ENCODE measurements around the gene CYB5D1. TPM values are rescaled to one million over a fixed set of nuclear protein-coding genes. Genes with fewer than 3 reads are reported as not detected.
"Not testable (repeated sequence)": the region's sequence is repeated elsewhere in the genome, so short reads cannot be mapped to it uniquely, and the experiment has no call there.

Gene CYB5D1, protein sequence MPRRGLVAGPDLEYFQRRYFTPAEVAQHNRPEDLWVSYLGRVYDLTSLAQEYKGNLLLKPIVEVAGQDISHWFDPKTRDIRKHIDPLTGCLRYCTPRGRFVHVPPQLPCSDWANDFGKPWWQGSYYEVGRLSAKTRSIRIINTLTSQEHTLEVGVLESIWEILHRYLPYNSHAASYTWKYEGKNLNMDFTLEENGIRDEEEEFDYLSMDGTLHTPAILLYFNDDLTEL
- total RNA-seq = 9.8 and 13.2 TPM in 2 replicates

GRCh38 chr17:7857713-7858521 lies at the start of gene CYB5D1:
CYB5D1 (plus strand) TSS chr17:7858003; CDS start chr17:7858135, 132 bp downstream.
- peak; percentile 81 for DNase-seq (ENCODE audit: low read depth, low spot score)

DNA sequence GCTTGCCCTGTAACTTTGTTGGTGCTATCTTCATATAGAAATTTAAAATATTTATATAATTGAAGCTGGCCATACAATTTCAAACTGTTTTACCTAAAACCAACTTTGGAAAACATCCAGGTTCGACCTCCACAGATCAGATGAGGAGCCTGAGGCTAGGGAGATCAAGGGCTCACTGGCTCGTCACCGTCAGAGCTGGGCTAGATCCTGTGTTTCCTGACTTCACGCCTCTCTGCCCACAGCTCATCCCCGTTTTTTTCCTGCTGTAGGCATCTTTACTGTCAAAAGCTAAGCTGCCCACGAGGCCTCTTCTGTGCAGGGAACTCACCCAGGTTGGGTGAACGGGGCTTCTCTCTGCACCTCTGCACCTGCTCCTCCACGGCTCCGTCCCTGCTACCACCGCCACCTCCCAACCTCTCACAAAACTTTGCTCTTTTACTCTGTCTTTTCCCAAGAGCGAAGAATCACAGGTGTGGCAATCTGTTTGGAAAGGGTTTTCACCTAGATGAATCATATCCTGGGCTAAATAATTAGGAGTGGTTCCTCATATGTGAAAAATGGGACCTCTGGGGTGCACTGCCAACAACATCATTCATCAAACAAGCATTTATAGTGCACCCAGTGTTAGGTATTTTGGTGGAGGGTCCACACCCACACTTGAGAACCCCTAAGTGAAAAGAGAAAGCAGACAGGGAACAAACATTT lies 48.6 kb upstream of the CYB5D1 start:
- DNase-seq (ENCODE audit: low read depth, low spot score) = no peak

- not testable (repeated sequence) for DNase-seq (ENCODE audit: low read depth, low spot score)
These were observed 47.9 kb upstream of the CYB5D1 start for GRCh38 chr17:7809791-7810343.

- DNase-seq (ENCODE audit: low read depth, low spot score) = no peak
These were observed 46.6 kb upstream of the CYB5D1 start for GRCh38 chr17:7811251-7811650.

DNA sequence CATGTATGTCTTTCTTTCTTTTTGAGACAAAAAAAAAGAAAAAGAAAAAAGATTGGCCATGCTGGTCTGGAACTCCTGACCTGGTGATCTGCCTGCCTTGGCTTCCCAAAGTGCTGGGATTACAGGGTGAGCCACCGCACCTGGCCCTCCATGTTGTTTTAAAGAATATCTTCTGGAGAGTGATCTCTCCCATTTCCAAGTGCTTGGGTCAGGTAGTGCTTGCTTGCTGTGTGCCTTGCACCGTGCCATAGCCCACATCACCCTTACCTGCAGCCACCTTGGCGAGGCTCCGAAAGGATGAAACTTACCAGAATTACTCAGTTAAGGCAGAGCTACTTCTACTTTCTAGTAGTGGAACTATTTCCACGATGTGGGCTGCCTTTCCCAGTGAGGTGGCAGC lies 42.8 kb upstream of the CYB5D1 start:
- DNase-seq (ENCODE audit: low read depth, low spot score) = no peak

DNA sequence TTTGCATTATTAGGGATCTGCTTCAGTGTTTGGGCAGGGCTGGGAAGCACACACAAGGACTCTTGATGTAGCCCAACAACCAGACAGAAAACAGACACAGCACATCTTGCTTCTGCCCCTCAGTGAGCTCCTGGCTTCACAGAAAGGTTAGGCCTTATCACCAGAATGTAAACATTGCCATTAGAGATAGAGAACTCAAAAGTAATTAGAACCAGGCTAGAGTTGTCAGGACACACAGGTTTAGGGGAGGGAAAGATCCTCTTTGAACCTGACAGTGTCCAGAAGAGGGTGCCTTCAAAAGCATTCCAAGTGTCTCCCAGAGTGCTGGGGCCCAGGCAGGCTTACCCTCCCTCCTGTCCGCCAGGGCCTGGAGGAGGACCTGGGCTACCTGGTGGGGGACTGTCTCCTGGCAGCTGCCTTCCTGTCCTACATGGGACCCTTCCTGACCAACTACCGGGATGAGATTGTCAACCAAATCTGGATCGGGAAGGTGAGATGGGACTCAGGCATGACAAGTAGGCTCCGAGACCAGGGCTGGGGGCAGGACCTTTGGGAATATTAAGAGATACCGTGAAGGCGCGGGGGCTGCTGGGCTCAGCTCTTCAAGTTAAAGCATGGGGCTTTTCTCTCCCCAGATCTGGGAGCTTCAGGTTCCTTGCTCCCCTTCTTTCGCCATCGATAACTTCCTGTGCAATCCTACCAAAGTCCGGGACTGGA lies 40.7 kb upstream of the CYB5D1 start:
- no peak for DNase-seq (ENCODE audit: low read depth, low spot score)

DNA sequence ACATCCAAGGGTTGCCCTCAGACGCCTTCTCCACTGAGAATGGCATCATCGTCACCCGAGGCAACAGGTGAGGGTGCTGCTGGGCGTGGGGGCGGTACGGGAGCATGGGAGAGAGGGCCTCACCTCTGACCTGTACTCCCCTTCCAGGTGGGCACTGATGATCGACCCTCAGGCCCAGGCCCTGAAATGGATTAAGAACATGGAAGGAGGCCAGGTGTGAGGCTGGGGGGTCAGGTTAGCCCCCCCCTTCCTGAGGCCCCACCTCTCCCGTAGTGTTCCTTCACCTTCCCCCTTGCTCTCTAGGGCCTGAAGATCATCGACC lies 40.2 kb upstream of the CYB5D1 start:
- DNase-seq (ENCODE audit: low read depth, low spot score) = no peak

GRCh38 chr17:7818026-7818425 lies 39.8 kb upstream of the CYB5D1 start:
- DNase-seq (ENCODE audit: low read depth, low spot score) = no peak

DNA sequence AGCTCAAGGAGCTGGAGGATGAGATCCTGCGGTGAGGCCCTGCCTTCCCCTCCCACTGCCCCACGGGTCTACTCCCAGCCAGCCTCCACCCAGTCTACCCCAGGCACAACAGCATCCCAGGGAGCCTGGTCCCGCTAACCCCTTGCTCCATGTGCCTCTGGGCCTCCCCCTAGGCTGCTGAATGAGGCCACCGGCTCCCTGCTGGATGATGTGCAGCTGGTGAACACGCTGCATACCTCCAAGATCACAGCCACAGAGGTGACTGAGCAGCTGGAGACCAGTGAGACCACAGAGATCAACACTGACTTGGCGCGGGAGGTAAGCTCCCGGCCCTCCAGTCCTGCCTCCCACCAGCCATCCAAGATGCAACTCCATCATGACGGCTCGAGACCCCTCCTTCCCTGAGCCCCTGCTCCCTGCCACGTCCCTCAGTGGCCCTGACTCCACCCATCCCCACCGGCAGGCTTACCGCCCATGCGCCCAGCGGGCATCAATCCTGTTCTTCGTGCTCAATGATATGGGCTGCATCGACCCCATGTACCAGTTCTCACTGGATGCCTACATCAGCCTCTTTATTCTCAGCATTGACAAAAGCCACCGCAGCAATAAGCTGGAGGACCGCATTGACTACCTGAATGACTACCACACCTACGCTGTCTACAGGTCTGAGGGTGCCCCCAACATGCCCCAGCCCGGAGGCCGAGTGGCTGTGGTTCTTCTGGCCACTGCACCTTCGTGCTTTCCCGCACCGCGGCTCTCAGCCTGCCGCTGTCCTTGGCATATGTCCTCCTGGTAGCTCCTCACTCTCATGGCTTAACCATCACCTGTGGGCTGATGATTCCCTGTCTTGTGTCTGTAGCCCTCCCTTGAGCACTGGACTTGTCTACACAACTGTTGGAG lies 38.8 kb upstream of the CYB5D1 start:
- DNase-seq (ENCODE audit: low read depth, low spot score) = no peak

- no peak for DNase-seq (ENCODE audit: low read depth, low spot score)
These were observed 37.6 kb upstream of the CYB5D1 start for GRCh38 chr17:7820231-7820630.

- DNase-seq (ENCODE audit: low read depth, low spot score) = no peak
These were observed 35.7 kb upstream of the CYB5D1 start for GRCh38 chr17:7822126-7822525.

- no peak for DNase-seq (ENCODE audit: low read depth, low spot score)
These were observed 34.2 kb upstream of the CYB5D1 start for GRCh38 chr17:7823581-7824001.

DNA sequence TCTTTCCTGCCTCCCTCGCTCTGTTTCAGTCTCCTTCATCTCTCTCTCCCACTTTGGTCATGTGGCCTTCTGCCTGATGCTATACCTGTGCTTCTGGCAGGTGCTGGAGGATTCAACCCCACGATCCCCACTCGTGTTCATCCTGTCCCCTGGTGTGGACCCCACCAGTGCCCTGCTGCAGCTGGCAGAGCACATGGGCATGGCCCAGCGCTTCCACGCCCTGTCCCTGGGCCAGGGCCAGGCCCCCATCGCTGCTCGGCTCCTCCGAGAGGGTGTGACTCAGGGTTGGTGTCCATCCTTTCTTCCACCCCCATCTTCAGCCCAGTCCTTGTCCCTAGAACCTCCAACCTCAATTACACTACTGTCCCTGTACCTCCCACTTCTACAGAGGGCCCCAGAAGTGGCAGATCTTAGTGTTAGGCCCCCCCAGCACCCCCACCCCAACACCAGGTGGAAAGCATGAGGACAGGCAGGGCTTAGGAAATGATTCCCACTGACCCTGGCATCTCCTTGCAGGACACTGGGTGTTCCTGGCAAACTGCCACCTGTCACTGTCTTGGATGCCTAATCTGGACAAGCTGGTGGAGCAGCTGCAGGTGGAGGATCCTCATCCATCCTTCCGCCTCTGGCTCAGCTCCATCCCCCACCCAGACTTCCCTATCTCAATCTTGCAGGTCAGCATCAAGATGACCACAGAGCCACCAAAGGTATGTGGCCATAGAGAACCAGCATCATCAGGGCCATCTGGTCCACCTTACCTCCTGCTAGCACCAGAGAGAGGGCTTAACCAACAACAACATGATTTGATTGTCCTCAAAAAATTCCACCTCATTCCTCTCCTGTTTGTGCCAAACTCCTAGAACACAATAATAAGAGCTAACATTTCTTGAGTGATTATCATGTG lies 33.5 kb upstream of the CYB5D1 start:
- no peak for DNase-seq (ENCODE audit: low read depth, low spot score)

DNA sequence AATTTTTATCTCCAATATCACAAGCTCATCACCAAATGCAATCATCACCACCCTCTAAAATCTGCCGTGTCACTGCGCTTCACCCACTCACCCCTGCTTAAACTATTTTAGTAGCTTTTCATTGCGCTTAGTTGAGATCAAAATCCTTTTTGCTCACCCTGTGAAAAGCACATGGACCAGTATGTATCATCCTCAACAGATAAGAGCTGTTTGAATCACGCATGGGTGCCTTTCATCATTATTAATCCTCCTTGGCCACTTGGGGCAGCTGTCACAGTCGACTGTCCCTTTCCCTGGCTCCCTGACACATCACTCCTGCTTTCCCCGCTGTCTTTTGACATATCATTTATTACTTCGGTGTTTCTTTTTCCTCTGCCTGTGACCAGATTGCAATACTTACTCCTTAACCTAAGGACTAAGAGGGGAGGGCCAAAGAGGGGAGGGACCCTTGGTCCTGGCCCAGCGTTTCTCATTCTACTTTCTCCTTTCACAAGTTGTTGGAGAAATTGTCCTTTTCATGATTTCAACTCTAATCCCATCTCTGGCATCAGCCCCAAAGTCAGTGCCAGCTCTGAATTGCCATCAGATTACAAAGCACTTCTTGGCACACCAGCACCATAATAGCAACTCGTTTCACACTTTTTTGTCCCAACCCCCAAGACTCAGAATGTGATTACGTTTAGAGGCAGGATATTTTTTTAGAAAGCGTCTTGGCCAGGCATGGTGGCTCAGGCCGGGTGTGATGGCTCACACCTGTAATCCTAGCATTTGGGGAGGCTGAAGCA lies 32.4 kb upstream of the CYB5D1 start:
- no peak for DNase-seq (ENCODE audit: low read depth, low spot score)

DNA sequence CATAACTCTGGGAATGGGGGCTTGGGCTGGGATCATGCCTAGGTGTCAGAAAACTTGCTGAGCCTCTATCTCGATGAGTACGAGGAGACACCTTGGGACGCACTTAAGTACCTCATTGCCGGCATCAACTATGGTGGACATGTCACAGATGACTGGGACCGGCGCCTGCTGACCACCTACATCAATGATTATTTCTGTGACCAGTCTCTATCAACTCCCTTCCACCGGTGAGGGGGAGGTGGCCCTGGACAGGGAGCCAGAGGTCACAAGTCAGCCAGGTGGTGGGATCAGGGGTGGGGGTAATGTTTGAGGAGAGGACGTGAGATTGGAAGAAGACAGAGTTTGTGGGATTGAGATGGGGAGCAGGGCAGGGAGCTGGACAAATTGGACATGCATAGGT lies 27.2 kb upstream of the CYB5D1 start:
- DNase-seq (ENCODE audit: low read depth, low spot score) = no peak

GRCh38 chr17:7831233-7831632 lies 26.6 kb upstream of the CYB5D1 start:
- no peak for DNase-seq (ENCODE audit: low read depth, low spot score)

DNA sequence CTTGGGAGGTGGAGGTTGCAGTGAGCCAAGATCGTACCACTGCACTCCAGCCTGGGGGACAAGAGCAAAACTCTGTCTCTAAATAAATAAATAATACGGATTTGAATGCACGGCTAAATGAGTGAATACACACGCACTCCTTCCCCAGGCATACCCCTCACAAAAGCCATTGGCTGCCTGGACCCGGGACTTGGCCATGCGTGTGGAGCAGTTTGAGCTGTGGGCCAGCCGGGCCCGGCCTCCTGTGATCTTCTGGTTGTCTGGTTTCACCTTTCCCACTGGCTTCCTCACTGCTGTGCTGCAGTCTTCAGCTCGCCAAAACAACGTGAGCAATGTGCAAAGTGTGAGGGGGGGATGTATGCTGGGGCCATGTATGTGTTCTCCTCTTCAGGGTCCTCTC lies 25.4 kb upstream of the CYB5D1 start:
- no peak for DNase-seq (ENCODE audit: low read depth, low spot score)

DNA sequence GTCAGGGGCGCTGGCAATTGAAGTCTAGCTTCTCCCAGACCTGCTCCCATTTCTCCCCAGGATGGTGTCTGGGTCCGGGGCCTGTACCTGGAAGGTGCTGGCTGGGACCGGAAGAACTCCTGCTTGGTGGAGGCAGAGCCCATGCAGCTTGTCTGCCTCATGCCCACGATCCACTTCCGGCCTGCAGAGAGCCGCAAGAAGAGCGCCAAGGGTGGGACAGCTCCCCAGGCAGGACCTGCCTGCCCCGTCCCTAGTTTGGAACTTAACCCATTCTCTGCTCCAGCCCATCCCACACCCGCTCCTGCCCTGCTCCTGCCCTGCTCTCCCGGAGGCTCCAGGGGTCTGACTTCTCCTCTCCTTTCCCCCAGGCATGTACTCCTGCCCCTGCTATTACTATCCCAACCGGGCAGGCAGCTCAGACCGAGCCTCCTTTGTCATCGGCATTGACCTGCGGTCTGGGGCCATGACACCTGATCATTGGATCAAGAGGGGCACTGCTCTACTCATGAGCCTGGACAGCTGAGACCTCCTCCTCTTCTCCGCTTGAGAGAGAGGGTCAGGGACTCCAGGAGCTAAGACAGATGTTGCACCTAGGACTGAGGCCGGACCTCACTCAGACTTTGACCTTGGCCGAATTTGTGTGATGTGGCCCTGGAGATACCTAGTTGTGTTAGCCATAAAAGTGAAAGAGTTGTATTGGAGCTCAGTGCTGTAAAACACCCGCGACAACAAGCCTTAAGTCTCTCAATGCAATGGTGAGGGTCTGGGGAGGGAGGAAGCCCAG lies 24.6 kb upstream of the CYB5D1 start:
- no peak for DNase-seq (ENCODE audit: low read depth, low spot score)

Data from pulmonary artery endothelial cell (primary cell).